Skeletal muscle tissue (tissue), 4 donors: Measurements from ENCODE around the gene TMEM109. TPM values are rescaled to one million over a fixed set of nuclear protein-coding genes. Genes with fewer than 3 reads are reported as not detected.

Experiments used
- H3K27ac ChIP-seq: one replicate; pipeline ENCODE4 v1.7.0; 2013; ENCODE audit warnings: mild to moderate bottlenecking, low read depth, low read length, inconsistent platforms
- H3K27me3 ChIP-seq, 3 donors: one replicate each; pipeline ENCODE4 v1.7.0; 2013; ENCODE audit warnings: low read length in 3 of 3; ENCODE audit not compliant: control insufficient read depth in 3 of 3, insufficient read depth in 3 of 3
- H3K36me3 ChIP-seq, 3 donors: one replicate each; pipeline ENCODE4 v1.7.0; 2013; ENCODE audit warnings: low read length in 3 of 3; ENCODE audit not compliant: control insufficient read depth in 3 of 3, insufficient read depth in 3 of 3
- H3K4me1 ChIP-seq, 3 donors: one replicate each; pipeline ENCODE4 v1.7.0; 2013; ENCODE audit warnings: low read length in 3 of 3, mild to moderate bottlenecking in 3 of 3; ENCODE audit not compliant: control insufficient read depth in 3 of 3, insufficient read depth in 3 of 3
- H3K4me3 ChIP-seq, 3 donors: one replicate each; pipeline ENCODE4 v1.7.0; 2013; ENCODE audit warnings: low read length in 3 of 3
- H3K9ac ChIP-seq, 3 donors: one replicate each; pipeline ENCODE4 v1.7.0; 2013; ENCODE audit warnings: low read length in 3 of 3, mild to moderate bottlenecking in 3 of 3, moderate library complexity in 2 of 3, low read depth in 1 of 3
- H3K9me3 ChIP-seq, 3 donors: one replicate each; pipeline ENCODE4 v1.7.0; 2013; ENCODE audit warnings: low read length in 3 of 3; ENCODE audit not compliant: control insufficient read depth in 3 of 3
- total RNA-seq: library from RNA; depleted of rRNA; stranded (reverse); fragments of >200 nt; gene quantifications from one replicate; pipeline ENCODE4 v1.2.3, GENCODE V29; 2014
- donor health status: Osteomylitis.

The TMEM109 gene
- total RNA-seq = 45.4 TPM

GRCh38 chr11:60913793-60914632 lies at the start of gene TMEM109:
TMEM109 (plus strand) TSS chr11:60914158; CDS start chr11:60919694, 5,536 bp downstream.
- no peaks in the 10 kb centered on the region for H3K27me3 ChIP-seq
- H3K9ac ChIP-seq = peak within 1 kb of the TSS; percentile 85 to 95 (median 90)
- H3K9me3 ChIP-seq = no peaks in the 10 kb centered on the region
- peak within 1 kb of the TSS; percentile 71 to 94 (median 76) for H3K4me3 ChIP-seq
- peak within 1 kb of the TSS; percentile 95 for H3K27ac ChIP-seq
- no peaks in the 10 kb centered on the region for H3K36me3 ChIP-seq
- H3K4me1 ChIP-seq = peaks cover 41 to 52% (median 51%) of the 10 kb centered on the region in 3 donors

- no peak overlapping the region for H3K4me3 ChIP-seq
- peaks cover 0 to 8% (median 5%) of the 10 kb centered on the region in 3 donors for H3K27me3 ChIP-seq
- peaks cover 0 to 5% (median 0%) of the 10 kb centered on the region in 3 donors for H3K4me1 ChIP-seq
Observed at GRCh38 chr11:60864856-60865513, 49.0 kb upstream of the TMEM109 start.

GRCh38 chr11:60866911-60867870 lies 46.8 kb upstream of the TMEM109 start, which contains the start of gene ZP1:
ZP1 (plus strand) TSS chr11:60867542; CDS start chr11:60867562, 20 bp downstream.
- no peaks in the 10 kb centered on the region for H3K9me3 ChIP-seq

More at GRCh38 chr11:60864856-60865513, 49.0 kb upstream of the TMEM109 start:
- Histone ChIP-seq H3K9ac (no peak overlapping the region), H3K9me3 (no peaks in the 10 kb centered on the region), H3K36me3 (no peaks in the 10 kb centered on the region), H3K27ac (no peak overlapping the region)

GRCh38 chr11:60867871-60868681 lies 45.9 kb upstream of the TMEM109 start:
- H3K36me3 ChIP-seq = no peaks in the 10 kb centered on the region
- no peak overlapping the region for H3K4me3 ChIP-seq
- H3K9ac ChIP-seq = no peak overlapping the region
- H3K27me3 ChIP-seq = peaks cover 0 to 5% (median 5%) of the 10 kb centered on the region in 3 donors
- H3K4me1 ChIP-seq = peaks cover 20 to 31% (median 28%) of the 10 kb centered on the region in 3 donors
- no peak overlapping the region for H3K27ac ChIP-seq
- no peaks in the 10 kb centered on the region for H3K9me3 ChIP-seq

More at GRCh38 chr11:60866911-60867870, 46.8 kb upstream of the TMEM109 start, which contains the start of gene ZP1:
- no peak within 1 kb of the TSS for H3K9ac ChIP-seq
- no peak within 1 kb of the TSS for H3K27ac ChIP-seq
- peaks cover 0 to 5% (median 5%) of the 10 kb centered on the region in 3 donors for H3K27me3 ChIP-seq
- no peak within 1 kb of the TSS for H3K4me3 ChIP-seq
- H3K36me3 ChIP-seq = no peaks in the 10 kb centered on the region
- H3K4me1 ChIP-seq = peaks cover 17 to 22% (median 19%) of the 10 kb centered on the region in 3 donors

- H3K36me3 ChIP-seq = no peaks in the 10 kb centered on the region
- no peak overlapping the region for H3K9ac ChIP-seq
- no peak overlapping the region for H3K4me3 ChIP-seq
- peaks cover 0 to 5% (median 5%) of the 10 kb centered on the region in 3 donors for H3K27me3 ChIP-seq
- no peak overlapping the region for H3K27ac ChIP-seq
- peaks cover 28 to 39% (median 35%) of the 10 kb centered on the region in 3 donors for H3K4me1 ChIP-seq
- H3K9me3 ChIP-seq = no peaks in the 10 kb centered on the region
Observed at GRCh38 chr11:60868682-60869450, 45.1 kb upstream of the TMEM109 start.

GRCh38 chr11:60869451-60869825 lies 44.5 kb upstream of the TMEM109 start:
- Histone ChIP-seq H3K27me3 (peaks cover 0 to 5% (median 5%) of the 10 kb centered on the region in 3 donors), H3K36me3 (no peaks in the 10 kb centered on the region), H3K9ac (no peak overlapping the region), H3K4me3 (no peak overlapping the region), H3K9me3 (no peaks in the 10 kb centered on the region), H3K4me1 (peaks cover 34 to 44% (median 41%) of the 10 kb centered on the region in 3 donors), H3K27ac (no peak overlapping the region)

GRCh38 chr11:60870276-60870675 lies 43.7 kb upstream of the TMEM109 start:
- Histone ChIP-seq H3K27ac (no peak overlapping the region), H3K4me3 (no peak overlapping the region), H3K4me1 (peaks cover 39 to 51% (median 50%) of the 10 kb centered on the region in 3 donors), H3K9me3 (no peaks in the 10 kb centered on the region), H3K27me3 (peaks cover 0 to 5% (median 5%) of the 10 kb centered on the region in 3 donors), H3K9ac (no peak overlapping the region), H3K36me3 (no peaks in the 10 kb centered on the region)

GRCh38 chr11:60870733-60871377 lies 43.1 kb upstream of the TMEM109 start:
- Histone ChIP-seq H3K36me3 (no peaks in the 10 kb centered on the region), H3K27ac (no peak overlapping the region), H3K4me1 (peaks cover 42 to 51% (median 50%) of the 10 kb centered on the region in 3 donors), H3K27me3 (peaks cover 0 to 5% (median 5%) of the 10 kb centered on the region in 3 donors), H3K9me3 (no peaks in the 10 kb centered on the region), H3K9ac (no peak overlapping the region), H3K4me3 (no peak overlapping the region)
